HG03457 (cell line): ENCODE measurements around the gene C7orf33.
A peak's percentile ranks its signal among the peaks of the same experiment; 100 is the strongest.
"Not testable (repeated sequence)": the region's sequence is repeated elsewhere in the genome, so short reads cannot be mapped to it uniquely, and the experiment has no call there.

ENCODE experiments used
- ATAC-seq: cut with Tn5 transposase; IDR thresholded peaks from one replicate; pipeline ENCODE4 v1.9.1; 2021; ENCODE audit warnings: moderate number of reproducible peaks; ENCODE audit not compliant: unreplicated experiment

Gene C7orf33, protein sequence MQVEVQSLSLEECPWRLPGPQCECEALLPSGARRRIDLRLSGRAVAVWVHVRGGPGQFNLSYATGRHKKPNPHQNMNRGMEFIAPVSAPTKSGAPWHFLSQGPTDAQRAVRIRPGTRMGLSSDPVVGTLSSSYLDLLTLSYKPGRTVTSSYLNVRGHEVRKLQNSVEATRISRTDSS

DNA sequence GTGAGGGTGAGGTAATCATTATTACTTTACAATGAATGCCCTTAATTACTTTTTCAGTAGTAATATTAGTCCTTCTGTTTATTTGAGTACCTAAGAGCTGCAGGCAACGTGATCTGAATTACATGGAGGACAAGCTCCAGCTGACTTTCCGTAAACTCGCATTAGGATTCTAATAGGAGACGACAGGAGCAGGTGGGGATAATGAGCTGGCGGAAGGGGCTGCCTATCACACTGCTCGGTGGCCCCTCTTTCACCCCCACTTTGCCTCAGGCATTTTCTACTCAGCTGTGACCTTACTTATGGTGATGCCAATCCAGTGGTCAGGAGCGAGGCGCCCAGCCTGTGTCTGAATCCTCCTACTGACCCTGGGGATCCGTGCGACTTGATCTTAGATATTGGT is at the start of gene C7orf33:
Gene C7orf33, plus strand, starts transcription at position 296 of the 400 bp plus-strand sequence. CDS start 160 bp downstream, outside the sequence.
- no peak for ATAC-seq

DNA sequence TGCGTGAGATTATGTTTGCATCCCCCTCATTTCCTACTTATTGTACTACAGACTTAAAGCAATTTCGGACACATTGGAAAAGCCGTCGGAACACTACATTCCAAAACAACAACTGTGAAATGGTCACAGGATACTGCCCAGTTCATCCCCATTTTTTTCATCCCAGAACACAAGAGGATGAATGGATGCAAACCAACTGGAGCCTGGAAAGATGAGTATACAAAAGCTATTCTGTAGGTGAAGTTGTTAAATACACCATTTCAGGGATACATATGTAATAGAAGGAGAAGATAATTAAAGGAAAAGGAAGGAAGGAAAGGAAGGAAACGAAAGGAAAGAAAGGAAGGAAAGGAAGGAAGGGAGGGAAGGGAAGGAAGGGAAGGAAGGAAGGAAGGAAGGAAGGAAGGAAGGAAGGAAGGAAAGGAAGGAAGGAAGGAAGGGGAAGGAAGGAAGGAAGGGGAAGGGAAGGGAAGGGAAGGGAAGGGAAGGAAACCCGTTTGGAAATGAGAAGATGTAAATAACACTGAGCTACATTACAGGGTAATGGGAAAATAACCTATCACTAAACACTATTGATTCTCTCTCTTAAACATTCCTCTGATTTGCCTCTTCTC is 48.6 kb upstream of the C7orf33 start:
- ATAC-seq, result no peak

DNA sequence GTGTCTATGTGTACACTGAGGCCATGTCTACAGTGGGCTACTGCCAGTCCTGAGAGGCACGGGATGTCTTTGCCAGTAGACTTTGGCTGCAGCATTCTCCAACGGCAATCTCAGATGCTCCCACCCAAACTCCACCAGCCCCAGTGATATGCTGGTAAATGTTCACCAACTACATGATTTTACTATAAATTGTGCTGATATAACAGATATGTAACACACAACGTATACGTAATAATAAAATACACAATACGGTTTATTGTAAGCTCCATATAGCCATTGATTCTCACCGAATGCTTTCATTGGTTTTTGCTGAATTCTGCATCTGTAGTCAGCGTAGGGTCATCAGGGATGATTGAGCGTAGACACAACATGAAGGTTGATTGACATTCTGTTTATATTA is 47.3 kb upstream of the C7orf33 start:
- no peak for ATAC-seq

DNA sequence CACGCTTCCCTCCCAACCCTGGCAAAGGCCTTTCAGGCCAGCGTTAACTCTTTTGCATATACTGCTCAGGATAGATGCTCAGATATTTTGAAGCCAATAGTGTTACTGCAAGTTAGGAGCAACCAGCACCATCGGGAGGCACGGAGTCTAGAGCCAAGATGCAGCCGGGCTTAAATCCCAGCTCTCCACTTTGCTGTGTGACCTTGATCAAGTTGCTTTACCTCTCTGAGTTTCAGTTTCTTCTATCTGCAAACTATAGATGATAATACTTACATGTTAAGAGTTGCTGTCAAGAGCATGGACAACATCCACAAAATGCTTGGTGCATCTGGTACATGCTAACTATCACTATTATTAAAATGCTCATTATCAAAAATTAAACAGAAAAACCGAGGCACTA is 45.4 kb upstream of the C7orf33 start:
- ATAC-seq, result no peak

DNA sequence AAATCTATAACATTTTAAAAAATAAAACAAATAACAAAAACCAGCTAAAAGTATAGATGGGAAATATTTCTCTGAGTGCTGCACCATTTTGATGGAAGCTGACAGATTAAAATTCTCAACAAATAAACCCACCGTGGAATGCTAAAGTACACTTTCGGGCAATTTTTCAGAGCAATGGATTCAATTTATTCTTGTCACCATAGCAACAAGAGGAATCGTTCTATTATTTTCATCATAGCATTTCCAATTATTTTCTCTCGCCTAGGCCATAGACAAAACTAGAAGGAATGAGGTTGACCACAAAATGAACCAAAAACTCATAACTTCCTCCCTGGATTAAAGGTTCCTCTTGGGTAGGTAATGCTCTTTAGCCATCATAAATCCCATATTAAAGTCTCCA is 44.6 kb upstream of the C7orf33 start:
- no peak for ATAC-seq

DNA sequence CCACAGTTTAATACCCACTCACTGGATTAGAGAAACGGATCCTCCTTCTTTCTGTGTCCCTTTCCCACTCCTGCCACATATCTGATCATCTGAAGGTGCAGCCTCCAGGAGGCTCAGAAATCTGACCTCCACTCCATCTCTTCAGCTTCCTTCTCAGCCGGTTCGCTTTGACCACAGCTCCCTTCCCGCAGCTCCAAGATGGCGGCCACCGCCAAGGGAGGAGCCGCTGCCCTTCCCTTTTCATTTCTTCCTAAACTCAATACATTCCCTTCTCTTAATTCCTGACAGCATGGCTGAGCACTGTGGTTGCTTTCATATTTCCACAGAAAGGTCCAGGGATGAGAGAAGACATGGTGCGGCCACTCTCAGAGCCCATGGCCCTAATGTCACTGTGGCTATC is 43.7 kb upstream of the C7orf33 start:
- no peak for ATAC-seq

DNA sequence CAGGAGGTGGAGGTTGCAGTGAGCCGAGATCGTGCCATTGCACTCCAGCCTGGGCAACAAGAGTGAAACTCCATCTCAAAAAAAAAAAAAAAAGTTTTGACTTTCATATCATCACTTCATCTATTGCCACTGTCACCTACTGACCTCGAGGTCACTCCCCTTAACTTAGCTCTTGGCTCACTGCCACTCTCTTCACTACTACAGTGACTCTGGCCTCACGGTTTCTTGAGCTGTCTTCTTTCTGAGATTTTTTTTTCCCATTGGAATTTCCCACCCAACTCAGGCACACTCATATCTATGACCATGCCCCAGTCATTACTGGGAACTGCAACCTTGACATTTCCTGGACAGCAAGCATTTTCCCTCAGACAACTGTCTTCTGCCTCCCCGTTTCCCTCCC is 42.6 kb upstream of the C7orf33 start:
- ATAC-seq, result no peak

DNA sequence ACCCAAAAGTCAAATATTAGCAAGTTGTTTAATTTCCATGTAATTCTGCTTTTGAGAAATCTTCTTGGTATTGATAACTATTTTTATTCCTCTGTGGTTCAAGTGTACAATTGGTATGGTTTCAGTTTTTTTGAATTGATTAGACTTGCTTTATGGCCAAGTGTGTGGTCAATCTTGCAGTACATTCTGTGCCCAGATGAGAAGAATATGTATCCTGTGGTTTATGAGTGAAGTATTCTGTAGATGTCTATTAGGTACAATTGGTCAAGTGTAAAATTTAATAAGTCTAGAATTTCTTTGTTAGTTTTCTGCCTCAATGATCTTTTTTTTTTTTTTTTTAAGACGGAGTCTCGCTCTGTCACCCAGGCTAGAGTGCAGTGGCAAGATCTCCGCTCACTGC is 36.6 kb upstream of the C7orf33 start:
- peak; percentile 81 for ATAC-seq

DNA sequence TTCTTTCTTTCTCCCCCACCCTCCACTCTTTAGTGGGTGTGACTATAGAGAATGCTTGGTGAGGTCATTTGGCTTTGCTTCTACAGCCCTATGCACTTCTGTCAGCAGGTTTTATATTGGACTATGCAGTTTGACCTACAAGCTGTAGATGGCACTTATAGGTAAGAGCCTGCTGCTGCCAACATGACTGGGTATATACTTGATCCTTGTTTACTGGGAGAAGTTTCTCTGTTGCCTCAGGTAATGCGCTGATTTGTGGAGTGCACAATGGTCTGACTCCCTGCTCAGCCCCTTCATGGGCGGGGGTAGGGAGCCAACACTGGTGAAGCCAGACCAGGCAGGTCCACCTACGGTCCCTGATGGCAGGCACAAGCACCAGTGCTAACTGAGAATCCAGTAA is 33.7 kb upstream of the C7orf33 start:
- no peak for ATAC-seq

DNA sequence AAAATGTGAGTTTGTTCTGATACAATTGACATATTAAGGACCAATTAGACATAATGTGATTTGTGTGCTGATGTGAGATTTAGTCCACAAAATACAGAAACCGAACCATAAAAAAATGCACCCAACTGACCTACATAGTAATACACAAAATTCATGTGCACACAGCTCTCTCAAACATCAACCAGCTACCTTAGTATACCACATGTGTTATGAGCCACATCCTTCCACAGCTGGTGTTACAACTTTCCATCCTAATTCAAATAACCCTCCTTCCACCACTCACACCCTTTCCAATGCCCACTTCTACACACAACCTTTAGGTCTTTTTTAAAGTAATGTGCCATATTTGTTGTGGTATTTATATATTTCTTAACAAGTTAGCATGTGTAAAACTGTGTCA is 31.7 kb upstream of the C7orf33 start:
- ATAC-seq, result no peak

DNA sequence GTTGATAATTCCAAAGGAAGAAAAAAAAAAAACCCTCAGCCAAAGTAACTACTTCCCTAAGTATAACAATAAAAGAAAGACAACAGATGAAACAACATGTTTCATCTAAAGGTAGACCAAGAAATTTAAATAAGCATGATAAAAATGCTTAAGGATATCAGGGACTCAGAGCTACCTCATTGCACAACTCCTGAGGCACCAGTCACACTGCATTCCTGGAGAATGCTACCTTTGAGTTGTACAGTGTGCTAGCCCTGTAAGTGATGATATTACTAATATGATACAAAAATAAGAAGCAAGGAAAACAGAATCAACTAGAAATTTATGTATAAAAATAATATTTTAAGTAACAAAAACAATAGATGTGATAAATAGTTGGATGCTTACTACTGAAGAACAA is 29.5 kb upstream of the C7orf33 start:
- ATAC-seq, result no peak

DNA sequence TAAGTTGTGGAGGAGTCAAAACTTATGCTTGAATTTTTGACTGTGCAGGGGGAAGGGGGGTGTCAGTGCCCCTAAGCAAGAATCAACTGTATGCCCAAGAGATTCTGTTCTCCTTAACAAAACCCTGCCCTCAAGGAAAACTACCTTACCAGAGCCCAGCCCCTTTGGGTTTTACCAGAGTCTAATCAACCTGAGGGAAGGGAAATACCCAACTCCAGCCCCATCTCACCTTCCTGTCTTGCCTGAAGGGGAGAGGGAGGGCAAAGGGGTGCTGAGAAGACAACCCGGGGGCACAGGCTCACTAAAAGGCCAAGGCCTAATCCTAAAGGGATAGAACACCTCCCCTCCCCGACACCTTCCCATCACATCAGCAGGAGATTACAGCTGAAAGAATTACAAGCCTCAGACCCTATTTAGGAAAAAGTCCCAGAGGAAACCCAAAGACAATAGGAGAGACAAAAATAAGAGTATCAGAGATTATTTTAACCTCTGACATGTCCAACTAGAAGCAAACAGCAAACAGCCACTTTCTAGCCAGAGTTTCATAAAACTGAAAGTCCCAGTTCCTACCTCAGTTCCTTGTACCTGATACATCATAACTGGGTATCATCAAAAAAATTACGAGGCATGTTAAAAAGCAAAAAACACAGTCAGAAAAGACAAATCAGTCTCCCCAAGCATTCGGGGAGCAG is 26.8 kb upstream of the C7orf33 start:
- no peak for ATAC-seq

DNA sequence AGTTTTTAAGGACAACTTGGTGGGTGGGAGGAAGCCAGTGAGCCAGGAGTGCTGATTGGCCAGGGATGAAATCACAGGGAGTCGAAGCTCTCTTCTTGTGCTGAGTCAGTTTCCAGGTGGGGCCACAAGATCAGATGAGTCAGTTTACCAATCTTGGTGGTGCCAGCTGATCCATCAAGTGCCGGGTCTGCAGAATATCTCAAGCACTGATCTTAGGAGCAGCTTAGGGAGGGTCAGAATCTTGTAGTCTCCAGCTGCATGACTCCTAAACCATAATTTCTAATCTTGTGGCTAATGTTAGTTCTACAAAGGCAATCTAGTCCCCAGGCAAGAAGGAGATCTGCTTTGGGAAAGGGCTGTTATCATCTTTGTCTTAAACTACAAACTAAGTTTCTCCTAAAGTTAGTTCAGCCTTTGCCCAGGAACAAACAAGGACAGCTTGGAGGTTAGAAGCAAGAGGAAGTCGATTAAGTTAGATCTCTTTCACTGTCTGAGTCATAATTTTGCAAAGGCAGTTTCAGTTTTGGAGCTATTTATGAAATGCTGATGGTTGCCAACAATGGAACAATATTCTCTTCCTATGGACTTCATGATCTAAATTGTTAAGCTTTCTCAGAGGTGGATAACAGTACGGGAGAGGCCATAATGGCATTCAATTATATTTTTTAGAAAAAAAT is 26.2 kb upstream of the C7orf33 start:
- peak; percentile 74 for ATAC-seq

DNA sequence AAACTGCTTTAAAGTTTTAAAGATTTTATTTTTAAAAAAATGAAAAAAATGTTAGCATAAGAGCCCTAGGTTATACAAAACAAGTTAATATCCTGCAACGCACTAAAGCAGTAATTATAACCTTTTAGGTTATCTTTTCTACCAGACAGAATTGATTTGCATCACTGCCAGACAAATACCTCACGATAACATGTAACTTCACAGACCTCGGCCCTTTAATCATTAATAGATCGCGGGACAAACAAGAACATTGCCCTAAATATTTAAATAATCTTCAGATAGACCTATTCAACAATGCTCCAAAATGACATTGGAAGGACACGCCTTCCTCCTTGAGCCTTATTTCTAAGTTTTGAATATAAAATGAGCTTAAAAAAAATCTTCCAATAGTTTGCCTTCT is 23.8 kb upstream of the C7orf33 start:
- no peak for ATAC-seq

DNA sequence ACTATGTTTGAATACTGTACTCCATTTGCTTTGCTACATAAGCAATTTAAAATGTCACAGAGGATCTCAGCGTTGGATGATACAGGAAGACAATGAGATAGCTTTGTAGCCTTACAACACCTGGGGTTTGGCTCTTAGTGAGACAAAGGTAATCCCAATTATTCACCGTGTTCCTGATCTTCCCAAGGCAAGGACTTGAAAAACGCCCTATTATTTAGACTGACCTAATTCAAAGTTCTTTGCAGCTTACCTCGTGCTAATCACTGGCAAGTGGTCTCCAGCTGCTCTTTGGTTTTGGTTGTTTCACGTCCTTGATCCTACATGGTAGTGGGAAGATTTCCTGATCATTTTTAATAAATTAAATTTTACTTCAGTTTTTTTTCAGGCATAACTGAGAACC is 23.0 kb upstream of the C7orf33 start:
- ATAC-seq, result no peak

DNA sequence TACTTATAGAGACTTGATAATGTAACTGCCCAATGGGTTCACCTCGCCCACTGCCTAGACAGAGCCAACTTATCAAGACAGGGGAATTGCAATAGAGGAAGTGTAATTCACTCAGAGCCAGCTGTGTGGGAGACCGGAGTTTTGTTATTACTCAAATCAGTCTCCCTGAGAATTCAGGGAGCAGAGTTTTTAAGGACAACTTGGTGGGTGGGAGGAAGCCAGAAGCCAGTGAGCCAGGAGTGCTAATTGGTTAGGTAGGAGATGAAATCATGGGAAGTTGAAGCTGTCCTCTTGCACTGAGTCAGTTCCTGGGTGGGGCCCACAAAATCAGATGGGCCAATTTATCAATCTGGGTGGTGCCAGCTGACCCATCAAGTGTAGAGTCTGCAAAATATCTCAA is 20.1 kb upstream of the C7orf33 start:
- no peak for ATAC-seq

DNA sequence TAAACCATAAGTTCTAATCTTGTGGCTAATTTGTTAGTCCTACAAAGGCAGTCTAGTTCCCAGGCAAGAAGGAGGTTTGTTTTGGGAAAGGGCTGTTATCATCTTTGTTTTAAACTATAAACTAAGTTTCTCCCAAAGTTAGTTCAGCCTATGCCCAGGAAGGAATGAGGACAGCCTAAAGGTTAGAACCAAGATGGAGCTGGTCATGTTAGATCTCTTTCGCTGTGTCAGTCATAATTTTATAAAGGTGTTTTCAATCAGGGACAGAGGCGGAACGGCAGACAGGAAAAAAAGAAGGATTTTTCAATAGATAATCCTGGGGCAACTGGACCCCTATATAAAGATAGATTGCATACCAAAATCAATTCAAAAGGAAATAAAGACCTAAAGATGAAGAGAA is 19.6 kb upstream of the C7orf33 start:
- not testable (repeated sequence) for ATAC-seq

DNA sequence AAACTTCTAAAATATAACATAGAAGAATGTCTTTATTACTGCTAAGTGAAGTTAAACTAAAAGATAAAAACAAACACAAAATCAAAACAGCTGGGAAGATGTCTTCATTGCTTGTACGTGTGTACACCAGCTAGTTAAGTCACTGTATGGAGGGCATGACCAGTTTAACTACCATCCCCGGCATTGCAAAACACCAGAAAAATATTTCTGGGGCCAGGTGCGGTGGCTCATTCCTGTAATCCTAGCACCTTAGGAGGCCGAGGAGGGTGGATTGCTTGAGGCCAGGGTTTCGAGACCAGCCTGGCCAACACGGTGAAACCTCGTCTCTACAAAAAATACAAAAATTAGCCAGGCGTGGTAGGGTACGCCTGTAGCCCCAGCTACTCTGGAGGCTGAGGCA is 19.2 kb upstream of the C7orf33 start:
- no peak for ATAC-seq

DNA sequence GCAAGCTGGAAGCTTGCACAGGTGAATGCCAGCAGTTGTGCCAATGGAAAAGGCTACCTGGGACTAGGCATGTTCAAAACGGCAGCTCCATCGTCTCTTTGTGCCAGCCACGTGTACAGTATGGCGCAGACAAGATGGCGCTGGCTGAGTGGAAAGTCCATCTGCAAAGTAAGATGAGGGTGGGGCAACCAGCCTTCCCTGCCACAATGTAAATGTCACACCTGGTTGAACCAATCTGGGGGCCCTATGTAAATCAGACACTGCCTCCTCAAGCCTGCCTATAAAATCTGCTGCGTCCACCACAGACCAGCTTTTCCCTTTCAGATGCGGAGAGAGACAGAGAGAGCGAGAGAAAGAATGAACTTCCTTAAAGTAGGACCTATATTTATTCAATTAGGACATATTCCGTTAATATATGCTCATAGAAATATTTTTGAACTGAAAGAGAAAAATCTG is 18.5 kb upstream of the C7orf33 start:
- ATAC-seq, result no peak

DNA sequence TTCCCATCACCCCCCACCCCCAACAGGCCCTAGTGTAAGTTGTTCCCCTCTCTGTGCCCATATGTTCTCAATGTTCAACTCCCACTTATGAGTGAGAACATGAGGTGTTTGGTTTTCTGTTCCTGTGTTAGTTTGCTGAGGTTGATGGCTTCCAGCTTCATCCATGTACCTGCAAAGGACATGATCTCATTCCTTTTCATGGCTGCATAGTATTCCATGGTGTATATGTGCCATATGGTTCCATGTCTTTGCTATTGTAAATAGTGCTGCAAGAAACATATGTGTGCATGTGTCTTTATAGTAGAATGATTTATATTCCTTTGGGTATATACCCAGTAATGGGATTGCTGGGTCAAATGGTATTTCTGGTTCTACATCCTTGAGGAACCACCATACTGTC is 17.0 kb upstream of the C7orf33 start:
- ATAC-seq, result not testable (repeated sequence)

DNA sequence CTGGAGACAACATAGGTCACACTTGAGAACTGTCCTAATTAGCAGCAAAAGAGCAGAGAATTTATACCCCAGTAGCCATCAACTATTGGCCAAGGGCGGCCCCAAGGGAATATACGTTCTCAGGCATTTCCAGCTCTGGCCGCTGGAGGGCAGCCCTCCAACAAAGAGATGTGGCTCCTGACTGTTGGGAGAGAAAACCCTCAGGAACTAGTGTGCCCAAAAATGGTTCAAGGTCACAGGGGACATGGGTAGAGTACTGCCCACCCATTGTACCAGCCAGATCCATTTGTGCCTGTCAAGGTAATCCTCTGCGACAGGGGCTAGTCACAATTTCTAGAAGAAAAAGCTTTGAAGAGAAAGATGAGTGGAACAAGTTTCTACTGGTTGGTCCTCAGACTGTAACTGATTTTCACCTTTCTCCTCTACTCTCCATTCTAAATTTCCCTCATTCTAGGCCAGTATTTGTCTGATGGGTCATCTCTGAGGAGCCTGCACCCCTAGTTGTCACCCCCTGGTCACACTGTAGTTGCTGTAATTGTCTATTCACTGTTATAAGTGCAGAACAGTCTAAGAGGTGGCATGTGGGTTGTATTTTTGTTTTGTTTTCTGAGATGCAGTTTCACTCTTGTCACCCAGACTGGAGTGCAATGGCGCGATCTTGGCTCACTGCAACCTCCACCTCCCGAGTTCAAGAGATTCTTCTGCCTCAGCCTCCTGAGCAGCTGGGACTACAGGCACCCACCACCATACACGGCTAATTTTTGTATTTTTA is 14.7 kb upstream of the C7orf33 start:
- peak; percentile 63 for ATAC-seq
